ENCODE data around the gene LRRC28. TPM values are rescaled to one million over a fixed set of nuclear protein-coding genes. Genes with fewer than 3 reads are reported as not detected.

The LRRC28 gene
- total RNA-seq, 2 experiments from 2014 or later = 14.0 to 16.1 TPM

GRCh38 chr15:99412626-99413025 lies 161.3 kb downstream of the LRRC28 start:
- intact Hi-C loops (cut with micrococcal nuclease) = no loop called here
- peaks cover 4% of the 10 kb centered on the region for H3K4me1 Mint-ChIP-seq (ENCODE audit: low read depth)
- POLR2A ChIA-PET = no interaction called here
- H3K36me3 Mint-ChIP-seq (ENCODE audit: low read depth) = no peaks in the 10 kb centered on the region
- CTCF ChIA-PET = no interaction called here
- no peak overlapping the region for H3K4me3 Mint-ChIP-seq
- no peak for ATAC-seq
- H3K9me3 Mint-ChIP-seq = no peaks in the 10 kb centered on the region
- no peak overlapping the region for H3K27ac Mint-ChIP-seq
- TF ChIP-seq CTCF (IDR thresholded peaks at IDR 0.05) = no peak
- no peaks in the 10 kb centered on the region for H3K27me3 Mint-ChIP-seq
- DNase-seq = no peak

GRCh38 chr15:99413955-99414754 lies 162.9 kb downstream of the LRRC28 start:
- TF ChIP-seq CTCF (IDR thresholded peaks at IDR 0.05) = no peak
- no peak overlapping the region for H3K27ac Mint-ChIP-seq
- ATAC-seq (no peak), DNase-seq (no peak)
- H3K9me3 Mint-ChIP-seq = peaks cover 1% of the 10 kb centered on the region
- no peaks in the 10 kb centered on the region for H3K27me3 Mint-ChIP-seq
- no peaks in the 10 kb centered on the region for H3K36me3 Mint-ChIP-seq (ENCODE audit: low read depth)
- H3K4me3 Mint-ChIP-seq = no peak overlapping the region
- ChIA-PET CTCF (interaction anchor here (1.3 kb wide), 1 partner anchor 29 kb away, joined by 3 read pairs; no protein-coding TSS in a partner anchor), POLR2A (no interaction called here)
- peaks cover 4% of the 10 kb centered on the region for H3K4me1 Mint-ChIP-seq (ENCODE audit: low read depth)
- intact Hi-C loops (cut with micrococcal nuclease) = no loop called here

GRCh38 chr15:99414755-99415731 lies 163.8 kb downstream of the LRRC28 start:
- DNase-seq (no peak), ATAC-seq (no peak)
- Mint-ChIP-seq H3K27me3 (no peaks in the 10 kb centered on the region), H3K4me3 (no peak overlapping the region), H3K36me3 (ENCODE audit: low read depth) (no peaks in the 10 kb centered on the region), H3K9me3 (peaks cover 1% of the 10 kb centered on the region), H3K27ac (no peak overlapping the region), H3K4me1 (ENCODE audit: low read depth) (peaks cover 4% of the 10 kb centered on the region)
- ChIA-PET CTCF (interaction anchor here (1.3 to 2.7 kb wide), 2 partner anchors 30 to 289 kb away, joined by 3 to 9 read pairs; no protein-coding TSS in a partner anchor), POLR2A (no interaction called here)
- intact Hi-C loops (cut with micrococcal nuclease) = no loop called here
- TF ChIP-seq CTCF (IDR thresholded peaks at IDR 0.05) = no peak

- no peak for TF ChIP-seq CTCF (IDR thresholded peaks at IDR 0.05)
- Mint-ChIP-seq H3K27me3 (no peaks in the 10 kb centered on the region), H3K27ac (no peak overlapping the region), H3K36me3 (ENCODE audit: low read depth) (peaks cover 6% of the 10 kb centered on the region), H3K9me3 (peaks cover 1% of the 10 kb centered on the region), H3K4me1 (ENCODE audit: low read depth) (peaks cover 12% of the 10 kb centered on the region), H3K4me3 (no peak overlapping the region)
- no peak for ATAC-seq
- CTCF ChIA-PET = interaction anchor here (2.7 kb wide), 1 partner anchor 288 kb away, joined by 9 read pairs; no protein-coding TSS in a partner anchor
- no peak for DNase-seq
- intact Hi-C loops (cut with micrococcal nuclease) = no loop called here
- POLR2A ChIA-PET = no interaction called here
These were observed 165.2 kb downstream of the LRRC28 start for GRCh38 chr15:99416191-99417188.

All from activated CD8-positive, alpha-beta T cell treated with anti-CD3 and anti-CD28 coated beads for 36 hours (primary cell).